GM12801 (cell line): Measurements from ENCODE around the gene CAV3.

ENCODE experiments used
- CTCF ChIP-seq: IDR thresholded peaks from one replicate; pipeline ENCODE4 v1.5.1; 2011; ENCODE audit warnings: control low read depth; ENCODE audit not compliant: insufficient read length; ENCODE audit errors: extremely low read depth

Gene CAV3

GRCh38 chr3:8739757-8740504 is 6.3 kb downstream of the CAV3 start:
- no peak for TF ChIP-seq CTCF

DNA sequence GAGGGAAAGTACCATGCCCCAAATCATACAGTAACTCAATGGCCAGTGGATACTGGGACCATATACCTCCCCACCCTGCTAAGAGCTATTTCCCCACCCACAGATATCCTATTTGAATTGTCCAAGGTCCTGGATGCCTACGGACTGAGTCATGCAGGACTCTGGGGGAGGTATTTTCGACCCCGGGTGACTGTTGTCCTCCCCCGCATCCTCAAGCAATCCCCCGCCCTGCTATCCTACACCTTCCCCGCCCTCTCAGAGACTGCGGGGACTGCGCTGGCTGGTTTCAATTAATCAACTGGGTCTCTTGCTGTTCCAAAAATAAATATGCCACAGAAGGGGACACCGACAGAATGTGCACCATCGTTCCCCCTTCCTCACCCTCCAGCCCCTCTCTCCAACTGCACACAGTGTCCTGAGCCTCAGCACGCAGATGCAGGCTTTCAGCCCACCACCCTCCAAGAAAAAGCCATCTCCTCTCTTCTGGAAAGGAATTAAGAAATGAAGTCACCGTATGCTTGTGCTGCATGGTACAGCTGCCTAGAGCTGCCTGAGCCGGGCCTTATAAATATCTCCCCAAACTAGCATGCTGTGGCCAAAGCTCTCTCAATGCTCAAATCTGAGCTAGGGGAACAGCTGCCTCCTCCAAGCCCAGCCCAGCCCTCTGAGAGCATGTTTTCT is 8.1 kb downstream of the CAV3 start:
- TF ChIP-seq CTCF, result no peak

DNA sequence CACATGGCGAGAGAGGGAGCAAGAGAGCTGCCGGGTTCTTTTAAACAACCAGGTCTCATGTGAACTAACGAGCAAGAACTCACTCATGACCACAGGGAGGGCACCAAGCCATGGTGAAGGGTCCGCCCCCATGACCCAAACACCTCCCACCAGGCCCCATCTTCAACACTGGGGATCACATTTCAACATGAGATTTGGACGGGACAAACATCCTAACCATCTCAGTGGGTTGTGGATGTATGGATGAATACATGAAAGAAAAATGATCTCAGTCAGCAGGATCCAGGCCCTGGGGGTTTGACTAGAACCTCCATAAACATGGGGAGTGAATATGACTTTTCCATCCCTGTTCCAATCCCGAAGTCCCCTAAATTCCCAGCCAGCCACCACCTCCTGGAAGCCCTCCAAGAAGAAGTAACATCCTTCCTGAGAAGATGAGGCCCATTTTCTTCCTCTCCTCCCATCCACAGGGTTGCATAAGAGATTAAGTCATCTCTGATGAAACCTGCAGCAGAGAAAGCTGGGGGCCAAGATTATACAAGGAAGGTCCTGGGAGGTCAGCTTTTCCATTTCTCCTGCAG is 9.5 kb downstream of the CAV3 start:
- no peak for TF ChIP-seq CTCF

- TF ChIP-seq CTCF, result no peak
Measured at GRCh38 chr3:8743911-8744310, 10.3 kb downstream of the CAV3 start.

DNA sequence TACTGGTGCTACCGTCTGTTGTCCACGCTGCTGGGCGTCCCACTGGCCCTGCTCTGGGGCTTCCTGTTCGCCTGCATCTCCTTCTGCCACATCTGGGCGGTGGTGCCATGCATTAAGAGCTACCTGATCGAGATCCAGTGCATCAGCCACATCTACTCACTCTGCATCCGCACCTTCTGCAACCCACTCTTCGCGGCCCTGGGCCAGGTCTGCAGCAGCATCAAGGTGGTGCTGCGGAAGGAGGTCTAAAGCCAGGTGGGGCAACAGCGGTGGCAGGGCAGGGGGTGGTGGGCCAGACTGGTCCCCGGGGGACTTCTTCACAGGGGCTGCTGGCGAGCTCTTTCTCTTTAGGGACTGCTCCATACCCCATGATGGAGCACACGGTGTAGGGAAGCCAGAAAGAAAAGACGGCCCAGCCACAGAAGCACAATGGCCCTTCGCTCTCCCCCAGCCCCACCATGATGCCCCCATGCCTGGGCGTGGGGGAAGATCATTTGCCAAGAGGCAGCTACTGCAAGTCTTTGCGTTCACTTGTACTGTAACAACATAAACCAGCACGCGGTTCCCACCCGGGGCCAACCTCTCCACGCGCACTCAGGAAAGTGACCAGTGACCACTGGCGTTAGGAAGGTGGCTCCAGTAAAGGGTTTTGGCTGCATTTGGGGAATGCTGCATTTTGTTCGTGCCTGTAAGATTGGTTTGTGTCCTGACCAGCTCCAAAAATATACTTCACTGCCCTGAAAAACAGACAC is 12.2 kb downstream of the CAV3 start:
- no peak for TF ChIP-seq CTCF

GRCh38 chr3:8746780-8747345 is 13.3 kb downstream of the CAV3 start:
- no peak for TF ChIP-seq CTCF

GRCh38 chr3:8749316-8749715 is 15.7 kb downstream of the CAV3 start:
- TF ChIP-seq CTCF, result no peak
